Vagina (tissue), 2 donors: ENCODE results near the gene POLR3C.

Experiments
- POLR2AphosphoS5 ChIP-seq, 2 donors: sonication (generic); formaldehyde crosslinking; IDR thresholded peaks; one replicate each; pipeline ENCODE4 v1.9.0; 2017; ENCODE audit warnings: antibody characterized with exemption in 2 of 2, mild to moderate bottlenecking in 2 of 2, low read depth in 1 of 2; ENCODE audit not compliant: insufficient read depth in 1 of 2
- TF ChIP-seq, protein P1 (sequence below), 3 experiments: fragments of 450-650 bp in 2 of 3; fragments of 200-600 bp in 1 of 3; sonication (generic) in 1 of 3; IDR thresholded peaks; one replicate each; pipeline ENCODE4 v1.5.1; 2017 to 2019; ENCODE audit warnings: antibody characterized with exemption in 3 of 3, mild to moderate bottlenecking in 2 of 3, moderate library complexity in 2 of 3

DNA sequence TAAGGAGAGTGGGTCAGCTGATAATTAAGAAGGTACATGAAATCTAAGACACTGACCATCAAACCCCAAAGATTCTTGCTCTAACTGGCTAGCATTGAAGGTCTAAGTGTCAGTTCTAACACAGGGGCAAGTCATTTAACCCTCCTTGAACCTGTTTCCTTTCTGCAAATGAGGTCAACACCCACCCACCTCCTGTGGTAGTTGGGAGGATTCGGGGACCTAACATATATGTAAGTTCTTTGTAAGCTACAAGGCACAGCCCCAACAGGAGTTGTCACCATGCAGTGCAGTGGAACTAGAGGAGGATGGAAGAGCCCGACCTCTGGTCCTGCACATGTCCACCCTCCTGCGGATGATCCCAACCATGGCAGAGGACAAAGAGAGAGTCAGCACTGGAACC is 23.8 kb downstream of the POLR3C start:
- TF ChIP-seq, protein P1, sequence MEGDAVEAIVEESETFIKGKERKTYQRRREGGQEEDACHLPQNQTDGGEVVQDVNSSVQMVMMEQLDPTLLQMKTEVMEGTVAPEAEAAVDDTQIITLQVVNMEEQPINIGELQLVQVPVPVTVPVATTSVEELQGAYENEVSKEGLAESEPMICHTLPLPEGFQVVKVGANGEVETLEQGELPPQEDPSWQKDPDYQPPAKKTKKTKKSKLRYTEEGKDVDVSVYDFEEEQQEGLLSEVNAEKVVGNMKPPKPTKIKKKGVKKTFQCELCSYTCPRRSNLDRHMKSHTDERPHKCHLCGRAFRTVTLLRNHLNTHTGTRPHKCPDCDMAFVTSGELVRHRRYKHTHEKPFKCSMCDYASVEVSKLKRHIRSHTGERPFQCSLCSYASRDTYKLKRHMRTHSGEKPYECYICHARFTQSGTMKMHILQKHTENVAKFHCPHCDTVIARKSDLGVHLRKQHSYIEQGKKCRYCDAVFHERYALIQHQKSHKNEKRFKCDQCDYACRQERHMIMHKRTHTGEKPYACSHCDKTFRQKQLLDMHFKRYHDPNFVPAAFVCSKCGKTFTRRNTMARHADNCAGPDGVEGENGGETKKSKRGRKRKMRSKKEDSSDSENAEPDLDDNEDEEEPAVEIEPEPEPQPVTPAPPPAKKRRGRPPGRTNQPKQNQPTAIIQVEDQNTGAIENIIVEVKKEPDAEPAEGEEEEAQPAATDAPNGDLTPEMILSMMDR (IDR thresholded peaks at IDR 0.05) = no peak
- TF ChIP-seq POLR2AphosphoS5 (IDR thresholded peaks at IDR 0.05; ENCODE audit: insufficient read depth in 1 of 2, low read depth in 1 of 2) = no peak
